Nephron (organoid): Measurements from ENCODE around the gene SETD1B.

Experiments
- H3K27ac Mint-ChIP-seq, 3 experiments: 2 replicates each; pipeline ENCODE4 v1.8.0; 2020; ENCODE audit warnings: mixed read lengths in 3 of 3, mild to moderate bottlenecking in 2 of 3, moderate library complexity in 1 of 3
- H3K27me3 Mint-ChIP-seq: 2 replicates; pipeline ENCODE4 v1.8.0; 2021; ENCODE audit warnings: low read depth, mild to moderate bottlenecking, moderate library complexity, mixed read lengths
- H3K36me3 Mint-ChIP-seq: 2 replicates; pipeline ENCODE4 v1.8.0; 2020; ENCODE audit warnings: low read depth, mixed read lengths
- H3K4me1 Mint-ChIP-seq: 2 replicates; pipeline ENCODE4 v1.8.0; 2020; ENCODE audit warnings: mixed read lengths
- H3K4me3 Mint-ChIP-seq, 3 experiments: 2 replicates each; pipeline ENCODE4 v1.8.0; 2020; ENCODE audit warnings: mild to moderate bottlenecking in 3 of 3, mixed read lengths in 3 of 3, moderate library complexity in 2 of 3
- H3K9me3 Mint-ChIP-seq: 2 replicates; pipeline ENCODE4 v1.8.0; 2020; ENCODE audit warnings: mixed read lengths
- CTCF ChIP-seq, 3 experiments: fragments of 200-600 bp; sonication (generic); IDR thresholded peaks; one replicate each; pipeline ENCODE4 v1.5.0; 2021; ENCODE audit warnings: antibody characterized with exemption in 3 of 3; ENCODE audit not compliant: unreplicated experiment in 3 of 3

Gene SETD1B

GRCh38 chr12:121823727-121824115, 19.9 kb downstream of the SETD1B start:
- Mint-ChIP-seq H3K36me3 (peaks cover 44% of the 10 kb centered on the region), H3K9me3 (no peaks in the 10 kb centered on the region), H3K4me1 (no peaks in the 10 kb centered on the region), H3K27ac (no peak overlapping the region), H3K27me3 (no peaks in the 10 kb centered on the region), H3K4me3 (no peak overlapping the region)
- TF ChIP-seq CTCF (IDR thresholded peaks at IDR 0.05; ENCODE audit: unreplicated experiment in 3 of 3), result no peak

GRCh38 chr12:121825041-121825523, 21.3 kb downstream of the SETD1B start:
- Mint-ChIP-seq H3K36me3 (peaks cover 50% of the 10 kb centered on the region), H3K9me3 (no peaks in the 10 kb centered on the region), H3K27me3 (no peaks in the 10 kb centered on the region), H3K4me1 (no peaks in the 10 kb centered on the region), H3K4me3 (no peak overlapping the region), H3K27ac (no peak overlapping the region)
- TF ChIP-seq CTCF (IDR thresholded peaks at IDR 0.05; ENCODE audit: unreplicated experiment in 3 of 3), result no peak

GRCh38 chr12:121826318-121827150, 22.7 kb downstream of the SETD1B start:
- Mint-ChIP-seq H3K4me1 (no peaks in the 10 kb centered on the region), H3K9me3 (no peaks in the 10 kb centered on the region), H3K27me3 (no peaks in the 10 kb centered on the region), H3K36me3 (peaks cover 52% of the 10 kb centered on the region), H3K27ac (no peak overlapping the region), H3K4me3 (no peak overlapping the region)
- no peak for TF ChIP-seq CTCF (IDR thresholded peaks at IDR 0.05; ENCODE audit: unreplicated experiment in 3 of 3)

- no peak for TF ChIP-seq CTCF (IDR thresholded peaks at IDR 0.05; ENCODE audit: unreplicated experiment in 3 of 3)
- H3K4me3 Mint-ChIP-seq, result no peak overlapping the region
- H3K27ac Mint-ChIP-seq, result no peak overlapping the region
- no peaks in the 10 kb centered on the region for H3K4me1 Mint-ChIP-seq
- peaks cover 61% of the 10 kb centered on the region for H3K36me3 Mint-ChIP-seq
- H3K9me3 Mint-ChIP-seq, result no peaks in the 10 kb centered on the region
- H3K27me3 Mint-ChIP-seq, result no peaks in the 10 kb centered on the region
Observed at GRCh38 chr12:121827351-121828099, 23.7 kb downstream of the SETD1B start.

GRCh38 chr12:121828306-121828705, 24.5 kb downstream of the SETD1B start:
- no peak for TF ChIP-seq CTCF (IDR thresholded peaks at IDR 0.05; ENCODE audit: unreplicated experiment in 3 of 3)
- no peaks in the 10 kb centered on the region for H3K27me3 Mint-ChIP-seq
- H3K9me3 Mint-ChIP-seq, result no peaks in the 10 kb centered on the region
- no peak overlapping the region for H3K4me3 Mint-ChIP-seq
- H3K36me3 Mint-ChIP-seq, result peaks cover 64% of the 10 kb centered on the region
- no peak overlapping the region for H3K27ac Mint-ChIP-seq
- no peaks in the 10 kb centered on the region for H3K4me1 Mint-ChIP-seq
